DMS 273 (cell line): ENCODE measurements around the gene CCNY.
"Not testable (repeated sequence)": the region's sequence is repeated elsewhere in the genome, so short reads cannot be mapped to it uniquely, and the experiment has no call there.

Experiments used
- DNase-seq: peaks from one replicate; lab custom pipeline; 2025; ENCODE audit not compliant: unreplicated experiment; lab: John Stamatoyannopoulos, UW

The CCNY gene

DNA sequence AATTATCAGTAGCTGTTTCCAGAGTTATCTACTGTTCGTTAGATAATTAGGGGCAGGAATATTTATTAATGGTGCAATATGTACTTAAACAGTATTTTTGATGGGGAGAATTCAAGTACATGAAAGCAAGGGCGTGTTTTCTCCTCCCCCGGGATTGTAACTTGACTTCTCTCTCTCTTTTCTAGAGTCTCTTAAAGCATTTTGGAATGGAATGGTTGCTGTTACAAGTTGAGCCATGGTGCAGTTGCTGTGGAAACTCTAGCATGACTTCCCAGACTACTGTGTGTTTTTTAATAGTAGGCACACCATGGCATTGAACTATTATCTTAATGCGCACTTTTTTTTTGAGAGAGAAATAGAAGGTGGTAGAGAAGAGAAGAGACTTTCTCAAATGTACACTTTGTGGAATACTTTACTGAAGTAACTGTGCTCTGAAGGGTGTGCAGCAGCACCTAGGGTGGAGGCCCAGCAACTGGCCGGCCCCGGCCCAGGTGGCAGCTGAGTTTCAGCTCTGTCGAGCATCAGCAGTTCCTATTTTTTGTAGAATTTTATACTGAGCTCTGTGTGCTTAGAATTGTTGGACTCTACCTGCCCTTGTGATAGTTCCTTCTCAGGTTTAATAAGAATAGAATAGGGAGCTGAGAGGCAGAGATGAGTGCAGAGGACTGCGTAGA, 64.4 kb downstream of the CCNY start:
- DNase-seq = no peak

DNA sequence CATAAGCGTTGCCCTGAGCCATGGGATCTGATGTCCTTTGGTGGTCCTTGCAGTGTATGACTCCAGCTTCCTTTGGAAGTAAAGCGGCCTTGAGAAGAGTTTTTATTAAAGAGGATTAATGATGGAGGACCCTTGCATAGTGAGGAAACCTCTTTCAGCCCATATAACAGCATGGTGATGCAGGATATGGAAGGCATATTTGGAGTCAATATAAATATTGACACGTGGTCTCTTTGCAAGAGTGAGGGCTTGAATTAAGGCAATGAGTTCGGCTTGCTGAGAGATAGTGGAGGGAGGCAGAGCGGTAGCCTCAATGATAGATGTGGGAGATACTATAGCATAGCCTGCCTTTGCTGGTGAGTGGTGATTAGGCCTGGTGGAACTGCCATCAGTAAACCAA, 67.2 kb downstream of the CCNY start:
- DNase-seq = not testable (repeated sequence)

DNA sequence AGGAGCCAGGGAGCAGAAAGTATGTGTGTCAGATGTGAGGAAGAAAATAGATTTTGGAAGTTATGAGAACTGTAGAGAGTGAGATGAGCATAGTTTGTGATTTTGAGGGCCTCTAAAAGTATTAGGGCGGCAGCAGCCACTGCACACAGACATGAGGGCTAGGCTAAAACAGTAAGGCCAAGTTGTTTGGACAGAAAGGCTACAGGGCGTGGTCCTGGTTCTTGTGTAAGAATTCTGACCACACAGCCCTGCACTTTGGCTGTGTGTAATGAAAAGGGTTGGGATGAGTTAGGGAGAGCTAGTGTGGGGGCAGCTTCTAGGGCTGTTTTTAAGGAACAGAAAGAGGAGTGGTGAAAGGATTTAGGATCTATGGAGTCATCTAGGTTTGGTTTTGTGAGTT, 67.8 kb downstream of the CCNY start:
- not testable (repeated sequence) for DNase-seq

DNA sequence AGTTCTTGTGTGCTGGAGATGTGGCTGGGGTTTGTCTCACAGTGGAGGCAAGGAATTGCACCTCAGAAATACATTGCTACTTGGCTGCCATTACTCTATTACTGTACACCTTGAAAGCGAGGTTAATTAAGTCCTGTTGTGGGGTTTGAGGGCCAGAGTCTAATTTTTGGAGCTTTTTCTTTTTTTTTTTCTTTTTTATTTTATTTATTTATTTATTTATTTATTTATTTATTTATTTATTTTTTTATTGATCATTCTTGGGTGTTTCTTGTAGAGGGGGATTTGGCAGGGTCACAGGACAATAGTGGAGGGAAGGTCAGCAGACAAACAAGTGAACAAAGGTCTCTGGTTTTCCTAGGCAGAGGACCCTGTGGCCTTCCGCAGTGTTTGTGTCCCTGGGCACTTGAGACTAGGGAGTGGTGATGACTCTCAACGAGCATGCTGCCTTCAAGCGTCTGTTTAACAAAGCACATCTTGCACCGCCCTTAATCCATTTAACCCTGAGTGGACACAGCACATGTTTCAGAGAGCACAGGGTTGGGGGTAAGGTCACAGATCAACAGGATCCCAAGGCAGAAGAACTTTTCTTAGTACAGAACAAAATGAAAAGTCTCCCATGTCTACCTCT, 69.8 kb downstream of the CCNY start:
- not testable (repeated sequence) for DNase-seq

GRCh38 chr10:35407696-35408095, 71.4 kb downstream of the CCNY start:
- not testable (repeated sequence) for DNase-seq

DNA sequence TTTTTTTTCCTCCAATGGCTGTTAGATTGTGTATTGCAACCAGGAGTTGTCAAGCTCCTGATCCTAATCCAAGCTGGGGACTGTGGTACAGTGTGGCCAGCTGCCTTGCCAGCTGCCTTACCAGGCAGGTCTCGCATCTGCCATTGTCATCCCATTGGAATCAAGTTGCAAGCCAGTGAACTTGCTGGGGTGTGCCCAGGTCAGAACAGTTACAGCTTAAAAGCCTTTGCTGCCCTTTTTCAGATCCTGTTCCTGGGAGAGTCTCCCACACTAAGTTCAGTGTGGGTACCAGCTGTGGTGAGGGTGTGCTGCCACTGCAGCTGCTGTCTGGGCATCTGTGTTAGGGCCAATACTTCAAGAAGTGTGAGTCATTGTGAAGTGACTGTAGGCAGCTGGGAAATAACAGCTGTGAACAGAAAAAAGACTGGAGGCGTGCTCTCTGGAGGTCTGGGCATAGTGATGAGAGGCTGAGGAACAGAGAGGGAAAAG, 72.8 kb downstream of the CCNY start:
- peak; percentile 94 for DNase-seq

- DNase-seq = no peak
Measured at GRCh38 chr10:35409808-35410207, 73.5 kb downstream of the CCNY start.

DNA sequence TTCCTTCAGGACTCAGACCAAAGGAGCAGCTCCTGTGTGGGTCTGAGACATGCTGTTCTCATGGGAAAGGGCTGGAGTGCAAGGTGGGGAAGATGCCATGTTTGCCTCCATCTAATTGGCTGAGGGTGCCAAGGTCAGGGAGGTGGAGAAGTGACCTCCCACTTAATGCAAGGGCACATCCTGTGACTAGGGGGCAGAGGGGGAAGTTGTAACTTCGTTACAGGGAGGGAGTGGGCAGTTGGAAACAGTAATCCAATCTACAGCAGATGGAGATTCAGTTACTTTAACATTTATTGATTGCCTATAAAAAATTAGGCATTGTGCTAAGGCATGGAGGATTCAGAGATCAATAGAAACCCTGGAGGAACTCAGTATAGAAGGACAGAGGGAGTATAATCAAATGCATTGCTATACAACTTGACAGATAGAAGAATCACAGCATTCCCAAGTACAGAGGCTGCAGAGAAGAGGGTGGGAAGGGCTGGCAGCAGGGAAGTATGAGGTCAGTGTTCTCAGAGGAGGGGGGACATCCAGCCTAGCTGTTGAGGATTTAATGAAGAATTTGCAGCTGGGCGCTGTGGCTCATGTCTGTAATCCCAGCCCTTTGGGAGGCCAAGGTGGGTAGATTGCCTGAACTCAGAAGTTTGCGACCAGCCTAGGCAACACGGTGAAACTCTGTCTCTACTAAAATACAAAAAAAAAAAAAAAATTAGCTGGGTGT, 75.9 kb downstream of the CCNY start:
- DNase-seq = no peak

- DNase-seq = no peak
Measured at GRCh38 chr10:35412900-35413491, 76.7 kb downstream of the CCNY start.

DNA sequence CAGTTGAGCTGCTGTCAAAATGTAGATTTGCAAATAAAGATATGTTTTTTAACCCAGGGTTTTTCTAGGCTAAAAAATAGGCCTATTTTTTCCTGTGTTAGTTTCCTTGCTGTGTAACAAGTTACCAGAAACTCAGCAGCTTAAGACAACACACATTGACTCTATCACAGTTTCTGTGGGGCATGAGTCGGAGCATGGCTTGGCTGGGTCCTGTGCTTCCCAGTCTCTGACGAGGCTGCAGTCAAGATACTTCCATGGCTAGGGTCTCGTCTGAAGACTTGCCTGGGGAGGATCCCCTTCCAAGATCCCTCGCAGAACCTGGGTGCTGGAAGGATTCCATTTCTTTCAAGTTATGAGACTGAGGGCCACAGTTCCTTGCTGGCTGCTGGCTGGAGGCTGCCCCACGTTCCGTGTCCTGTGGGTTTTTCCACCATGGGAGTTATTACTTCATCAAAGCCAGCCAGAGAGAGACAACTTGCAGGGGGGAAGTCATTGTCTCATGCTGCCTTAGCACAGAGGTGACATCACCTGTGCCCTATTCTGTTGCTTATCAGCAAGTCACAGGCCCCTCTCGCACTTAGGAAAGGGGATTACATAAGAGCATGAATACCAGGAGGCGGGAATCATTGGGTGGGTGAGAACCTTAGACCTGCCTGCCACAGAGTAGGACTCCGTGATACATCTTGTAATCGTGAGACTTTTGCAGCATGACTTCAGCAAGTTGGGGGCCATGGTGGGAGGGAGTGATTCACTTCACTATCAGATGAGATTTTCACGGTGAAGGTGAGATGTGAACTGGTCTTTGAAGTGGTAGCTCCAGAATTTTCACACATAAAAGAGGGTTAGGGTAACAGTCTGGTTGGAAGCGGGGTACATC, 77.9 kb downstream of the CCNY start:
- DNase-seq = no peak

DNA sequence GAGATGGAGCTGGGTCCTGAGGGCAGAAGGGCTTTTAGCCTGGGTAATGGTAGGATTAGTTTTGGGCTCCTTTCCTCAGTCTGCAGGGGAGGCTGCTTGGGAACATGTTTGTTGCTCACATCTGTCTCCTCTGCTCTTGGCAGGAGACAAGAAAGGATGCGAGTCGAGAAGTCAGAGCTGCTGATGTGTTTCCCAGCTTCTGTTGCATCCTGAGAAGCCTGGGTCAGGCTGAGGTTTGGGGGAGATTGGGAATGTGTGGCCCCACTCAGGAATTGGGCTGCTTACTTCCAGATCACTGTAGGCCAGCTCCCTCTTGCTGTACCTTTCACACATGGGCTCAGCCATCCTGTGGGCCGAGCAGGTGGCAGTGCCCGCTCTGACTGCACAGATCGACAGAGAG, 79.2 kb downstream of the CCNY start:
- DNase-seq = peak; percentile 51

DNA sequence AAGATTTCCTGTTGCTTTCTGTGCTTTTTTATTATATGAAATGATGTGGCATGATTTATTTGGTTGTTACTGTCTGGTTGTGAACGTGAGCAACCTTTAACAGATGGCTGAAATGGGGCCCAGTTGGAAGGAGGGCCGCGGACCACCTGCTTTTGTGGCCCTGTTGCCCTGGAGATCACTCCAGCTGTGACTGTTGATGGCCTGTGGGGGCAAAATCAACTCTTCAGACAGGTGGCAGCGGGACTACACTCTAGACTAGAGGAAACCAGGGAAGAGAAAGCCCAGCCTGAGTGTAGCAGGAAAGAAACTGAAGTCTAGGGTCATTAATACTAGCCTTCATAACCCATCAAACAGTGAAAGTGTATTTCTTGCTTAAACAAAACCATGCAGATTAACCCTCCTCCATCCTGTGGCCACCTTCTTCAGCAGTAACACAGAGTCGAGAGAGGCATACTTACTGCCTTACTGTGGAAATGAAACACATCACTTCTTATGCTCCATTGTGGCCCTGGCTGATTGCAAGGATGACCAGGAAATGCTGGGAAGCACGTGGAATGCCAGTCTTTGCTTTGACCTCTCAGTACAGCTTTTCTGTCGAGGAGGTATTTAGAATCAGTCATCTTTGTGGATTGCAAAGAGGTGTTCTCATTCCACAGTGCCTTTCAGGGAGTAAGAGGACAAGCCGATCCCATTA, 80.5 kb downstream of the CCNY start:
- DNase-seq = peak; percentile 92

GRCh38 chr10:35417313-35417625, 81.0 kb downstream of the CCNY start:
- no peak for DNase-seq

GRCh38 chr10:35417795-35418194, 81.5 kb downstream of the CCNY start:
- DNase-seq = peak; percentile 27

GRCh38 chr10:35418580-35418979, 82.3 kb downstream of the CCNY start:
- not testable (repeated sequence) for DNase-seq

DNA sequence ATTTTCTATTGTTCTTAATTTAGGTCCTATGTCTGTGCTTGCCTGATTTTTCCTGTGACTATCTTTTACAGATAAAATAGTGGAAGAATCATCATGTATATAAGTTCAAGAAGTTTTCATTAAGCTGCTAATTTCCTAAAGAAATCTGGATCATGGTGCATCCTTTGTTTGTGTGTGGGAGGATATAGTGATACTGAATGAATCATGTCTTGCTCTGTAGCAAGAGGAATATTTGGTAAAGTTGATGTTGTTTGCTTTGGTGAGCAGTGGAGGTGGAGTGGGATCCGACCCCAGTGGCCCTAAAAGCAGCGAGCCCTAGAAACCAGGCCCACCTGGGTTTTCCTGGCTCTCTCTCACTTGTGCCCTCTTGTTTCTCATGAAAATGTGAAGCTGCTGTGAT, 83.7 kb downstream of the CCNY start:
- DNase-seq = no peak

- no peak for DNase-seq
Measured at GRCh38 chr10:35420827-35421552, 84.7 kb downstream of the CCNY start.

- DNase-seq = no peak
Measured at GRCh38 chr10:35421553-35422178, 85.4 kb downstream of the CCNY start.

GRCh38 chr10:35422228-35422627, 85.9 kb downstream of the CCNY start:
- DNase-seq = no peak
